Measurements from ENCODE around the gene OBSCN.

- no peak for TF ChIP-seq EZH2phosphoT487 (IDR thresholded peaks at IDR 0.05; ENCODE audit: insufficient read depth, low read depth)
- TF ChIP-seq EZH2 (IDR thresholded peaks at IDR 0.05; ENCODE audit: insufficient read depth, poor library complexity, severe bottlenecking): no peak
Observed at GRCh38 chr1:228224198-228225164, 16.6 kb downstream of the OBSCN start.
